Colonic mucosa (tissue), 4 donors: ENCODE data around the gene TANGO6. TPM values are rescaled to one million over a fixed set of nuclear protein-coding genes. Genes with fewer than 3 reads are reported as not detected.

ENCODE experiments used
- DNase-seq: peaks from one replicate; pipeline ENCODE4 v3.0.0-alpha.2; 2020
- H3K27ac ChIP-seq: fragments of 200-600 bp; one replicate; pipeline ENCODE4 v1.8.0; 2021
- H3K27me3 ChIP-seq: fragments of 200-600 bp; one replicate; pipeline ENCODE4 v1.8.0; 2021
- H3K36me3 ChIP-seq: fragments of 200-600 bp; one replicate; pipeline ENCODE4 v1.8.0; 2021
- H3K4me1 ChIP-seq: fragments of 200-600 bp; one replicate; pipeline ENCODE4 v1.8.0; 2021; ENCODE audit warnings: mild to moderate bottlenecking
- H3K4me3 ChIP-seq: fragments of 200-600 bp; one replicate; pipeline ENCODE4 v1.8.0; 2021
- H3K9ac ChIP-seq, 2 donors: one replicate each; pipeline ENCODE4 v1.7.0; 2013; ENCODE audit warnings: control low read depth in 2 of 2, low read depth in 2 of 2, low read length in 2 of 2
- H3K9me3 ChIP-seq: fragments of 200-600 bp; one replicate; pipeline ENCODE4 v1.8.0; 2021
- intact Hi-C: fragments of 100-400 bp; cut with DNase I; formaldehyde crosslinking; loops from one replicate; pipeline ENCODE4 v1.14.1; 2022
- total RNA-seq, 2 donors: library from RNA; stranded (reverse); fragmentation: NEBNext Ultra II Directional in 1 of 2; extraction: Animal tissue kit (Norgen Biotek cat#: 25700) in 1 of 2; gene quantifications; one replicate each; pipeline ENCODE4 v1.2.1, GENCODE V29; 2021
- TF ChIP-seq, protein P1 (sequence below): fragments of 200-600 bp; IDR thresholded peaks from one replicate; pipeline ENCODE4 v1.8.0; 2022; ENCODE audit warnings: antibody characterized with exemption, mild to moderate bottlenecking
- donor health status: healthy.
- donor health status: DM: no; HTN: no; CAD: no.
- donor health status: DM: no; HTN: no; CAD: no.

TANGO6 gene
- total RNA-seq, 2 donors from 2014 or later: 6.6 to 10.1 TPM

DNA sequence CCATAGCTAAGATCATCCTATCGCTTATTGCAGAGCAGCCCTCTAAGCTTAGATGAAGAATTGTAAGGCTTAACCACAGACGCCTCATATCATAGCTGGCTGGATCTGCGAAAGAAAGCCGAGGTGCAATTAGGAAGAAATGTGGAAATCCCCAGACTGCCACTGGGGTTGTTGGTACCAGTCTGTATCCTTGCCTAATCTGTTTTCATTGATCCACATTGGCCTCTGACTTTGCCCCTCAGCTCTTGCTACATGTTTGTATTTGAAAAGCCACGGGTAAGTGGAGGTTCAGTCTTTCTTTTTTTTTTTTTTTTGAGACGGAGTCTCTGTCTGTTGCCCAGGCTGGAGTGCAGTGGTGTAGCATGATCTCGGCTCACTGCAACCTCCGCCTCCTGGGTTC lies 48.9 kb downstream of the TANGO6 start:
- intact Hi-C loops: no loop called here
- TF ChIP-seq, protein P1, sequence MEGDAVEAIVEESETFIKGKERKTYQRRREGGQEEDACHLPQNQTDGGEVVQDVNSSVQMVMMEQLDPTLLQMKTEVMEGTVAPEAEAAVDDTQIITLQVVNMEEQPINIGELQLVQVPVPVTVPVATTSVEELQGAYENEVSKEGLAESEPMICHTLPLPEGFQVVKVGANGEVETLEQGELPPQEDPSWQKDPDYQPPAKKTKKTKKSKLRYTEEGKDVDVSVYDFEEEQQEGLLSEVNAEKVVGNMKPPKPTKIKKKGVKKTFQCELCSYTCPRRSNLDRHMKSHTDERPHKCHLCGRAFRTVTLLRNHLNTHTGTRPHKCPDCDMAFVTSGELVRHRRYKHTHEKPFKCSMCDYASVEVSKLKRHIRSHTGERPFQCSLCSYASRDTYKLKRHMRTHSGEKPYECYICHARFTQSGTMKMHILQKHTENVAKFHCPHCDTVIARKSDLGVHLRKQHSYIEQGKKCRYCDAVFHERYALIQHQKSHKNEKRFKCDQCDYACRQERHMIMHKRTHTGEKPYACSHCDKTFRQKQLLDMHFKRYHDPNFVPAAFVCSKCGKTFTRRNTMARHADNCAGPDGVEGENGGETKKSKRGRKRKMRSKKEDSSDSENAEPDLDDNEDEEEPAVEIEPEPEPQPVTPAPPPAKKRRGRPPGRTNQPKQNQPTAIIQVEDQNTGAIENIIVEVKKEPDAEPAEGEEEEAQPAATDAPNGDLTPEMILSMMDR: no peak
- Histone ChIP-seq H3K4me1 (no peaks in the 10 kb centered on the region), H3K9ac (no peak overlapping the region), H3K27ac (no peak overlapping the region), H3K27me3 (no peaks in the 10 kb centered on the region), H3K4me3 (no peak overlapping the region), H3K9me3 (no peaks in the 10 kb centered on the region), H3K36me3 (no peaks in the 10 kb centered on the region)
- no peak for DNase-seq

DNA sequence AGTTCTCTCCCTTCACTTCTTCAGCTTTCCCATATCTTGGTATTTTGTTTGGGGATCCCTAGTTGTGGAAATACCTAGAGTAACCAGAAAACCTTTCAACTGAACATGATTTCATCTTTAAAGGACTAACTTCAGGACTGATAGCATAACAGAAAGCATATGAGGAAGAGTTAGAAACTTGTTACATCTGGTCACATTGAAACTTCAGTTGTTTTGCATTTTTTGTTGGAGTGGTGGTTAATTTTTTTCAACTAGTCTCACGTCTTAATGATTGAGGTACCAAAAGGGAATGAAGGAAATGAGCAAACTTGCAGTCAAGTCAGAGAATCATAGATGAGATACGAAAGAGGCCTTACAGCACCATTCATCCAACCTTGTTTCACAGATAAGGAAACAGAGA lies 49.6 kb downstream of the TANGO6 start:
- no peak overlapping the region for H3K27ac ChIP-seq
- TF ChIP-seq, protein P1: no peak
- DNase-seq: no peak
- no peaks in the 10 kb centered on the region for H3K4me1 ChIP-seq
- no peaks in the 10 kb centered on the region for H3K36me3 ChIP-seq
- no peaks in the 10 kb centered on the region for H3K27me3 ChIP-seq
- H3K9me3 ChIP-seq: no peaks in the 10 kb centered on the region
- intact Hi-C loops: no loop called here
- no peak overlapping the region for H3K9ac ChIP-seq
- H3K4me3 ChIP-seq: no peak overlapping the region

DNA sequence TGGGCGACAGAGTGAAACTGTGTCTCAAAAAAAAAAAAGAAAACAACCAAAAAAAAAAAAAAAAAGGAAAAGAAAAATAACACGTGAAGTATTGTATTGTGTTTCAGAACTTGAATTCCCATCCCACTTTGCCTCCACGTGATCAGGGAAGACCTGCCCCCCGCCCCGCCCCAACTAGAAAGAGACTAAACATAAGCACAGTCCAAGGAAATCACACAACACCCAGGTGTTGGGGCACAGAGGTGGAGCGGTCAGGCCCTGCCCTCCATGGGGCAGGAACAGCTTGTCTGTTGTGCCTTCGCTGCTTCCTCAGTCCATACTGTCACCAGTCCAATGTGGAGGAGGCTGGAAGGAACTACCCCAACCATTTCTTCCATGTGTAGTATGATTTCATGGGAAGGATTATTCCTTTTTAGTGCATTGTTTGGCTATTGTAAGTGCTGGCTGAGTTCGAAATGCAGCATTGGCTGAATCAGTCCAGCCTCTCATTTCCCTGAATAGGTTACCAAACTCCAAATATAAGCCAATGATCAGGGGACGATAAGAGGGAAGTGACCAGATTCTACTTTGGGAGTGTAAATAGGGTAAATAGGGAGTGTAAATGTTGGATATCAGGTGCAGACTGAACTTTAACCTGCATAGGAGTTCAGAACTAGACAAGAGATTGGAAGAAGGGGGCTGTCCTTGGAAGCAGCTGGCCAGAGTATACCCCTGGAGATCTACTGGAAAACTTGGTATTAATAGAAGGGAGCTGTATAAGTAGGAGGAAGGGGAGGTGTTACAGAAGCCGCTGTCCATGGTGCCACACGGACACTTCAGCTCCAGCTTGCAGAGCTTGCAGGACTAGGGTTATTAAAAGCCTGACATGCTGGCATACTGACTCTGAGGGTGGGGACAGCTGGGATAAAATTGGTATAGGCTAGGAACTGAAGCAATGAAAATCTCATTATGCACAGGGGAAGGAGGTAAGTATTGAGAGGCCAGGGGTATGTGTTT lies 50.7 kb downstream of the TANGO6 start:
- TF ChIP-seq, protein P1: no peak
- Histone ChIP-seq H3K4me3 (no peak overlapping the region), H3K4me1 (no peaks in the 10 kb centered on the region), H3K9me3 (no peaks in the 10 kb centered on the region), H3K27me3 (no peaks in the 10 kb centered on the region), H3K9ac (no peak overlapping the region), H3K27ac (no peak overlapping the region), H3K36me3 (no peaks in the 10 kb centered on the region)
- intact Hi-C loops: no loop called here
- DNase-seq: no peak

DNA sequence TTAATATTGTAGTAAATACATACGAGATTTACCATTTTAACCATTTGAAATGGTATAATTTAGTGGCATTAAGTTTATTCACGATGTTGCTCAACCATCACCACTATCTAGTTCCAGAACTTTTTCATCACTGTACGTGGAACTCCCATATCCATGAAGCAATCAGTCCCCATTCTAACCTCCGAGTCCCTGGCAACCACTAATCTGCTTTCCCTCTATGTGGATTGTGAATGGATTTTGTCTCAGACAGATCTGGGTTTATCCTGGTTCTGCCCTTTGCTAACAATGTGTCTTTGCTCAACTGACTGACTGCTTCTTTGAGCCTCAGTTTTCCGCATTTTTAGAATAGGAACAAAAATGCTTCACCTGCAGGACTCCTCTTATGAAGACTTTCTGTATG lies 51.4 kb downstream of the TANGO6 start:
- H3K4me3 ChIP-seq: no peak overlapping the region

DNA sequence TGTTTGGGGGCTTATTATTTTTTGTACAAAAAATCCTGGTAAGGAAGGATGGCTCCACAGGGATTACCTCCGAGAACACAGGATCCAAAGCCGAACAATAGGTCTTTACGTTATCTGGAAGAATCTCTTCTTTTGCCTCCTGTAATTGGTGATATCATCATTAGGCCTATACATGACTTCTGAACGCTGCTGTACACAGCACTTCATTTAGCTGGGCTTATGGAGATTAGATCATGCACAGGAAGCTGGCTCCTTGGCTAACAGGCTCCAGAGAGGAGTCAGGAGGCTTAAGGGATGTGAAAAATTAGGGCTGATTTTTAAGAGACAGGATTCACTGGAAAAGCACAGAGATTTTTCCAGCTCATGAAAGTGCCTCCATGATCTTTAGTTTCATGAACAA lies 54.7 kb downstream of the TANGO6 start:
- DNase-seq: no peak
- H3K36me3 ChIP-seq: no peaks in the 10 kb centered on the region
- H3K9ac ChIP-seq: no peak overlapping the region
- TF ChIP-seq, protein P1: no peak
- no peaks in the 10 kb centered on the region for H3K4me1 ChIP-seq
- H3K27me3 ChIP-seq: no peaks in the 10 kb centered on the region
- no peaks in the 10 kb centered on the region for H3K9me3 ChIP-seq
- intact Hi-C loops: no loop called here
- no peak overlapping the region for H3K27ac ChIP-seq
- H3K4me3 ChIP-seq: no peak overlapping the region

More for the DNA sequence above, 51.4 kb downstream of the TANGO6 start:
- DNase-seq: no peak
- no peaks in the 10 kb centered on the region for H3K9me3 ChIP-seq
- intact Hi-C loops: no loop called here
- no peaks in the 10 kb centered on the region for H3K36me3 ChIP-seq
- TF ChIP-seq, protein P1: no peak
- no peak overlapping the region for H3K27ac ChIP-seq
- no peaks in the 10 kb centered on the region for H3K4me1 ChIP-seq
- H3K9ac ChIP-seq: no peak overlapping the region
- H3K27me3 ChIP-seq: no peaks in the 10 kb centered on the region
